ENCODE data around the gene CERS4. TPM values are rescaled to one million over a fixed set of nuclear protein-coding genes. Genes with fewer than 3 reads are reported as not detected.
A peak's percentile ranks its signal among the peaks of the same experiment; 100 is the strongest.
"Not testable (repeated sequence)": the region's sequence is repeated elsewhere in the genome, so short reads cannot be mapped to it uniquely, and the experiment has no call there.

The CERS4 gene
- polyA plus RNA-seq, 4 donors: 33.2 to 52.0 (median 40.8) TPM

GRCh38 chr19:8259142-8259921 is 50.2 kb downstream of the CERS4 start:
- DNase-seq (ENCODE audit: low read depth in 4 of 4, low spot score in 3 of 4): no peak

- DNase-seq (ENCODE audit: low read depth in 4 of 4, low spot score in 3 of 4): no peak
Measured at GRCh38 chr19:8259922-8260247, 50.7 kb downstream of the CERS4 start.

GRCh38 chr19:8261347-8261746 is 52.2 kb downstream of the CERS4 start:
- no peak for DNase-seq (ENCODE audit: low read depth in 4 of 4, low spot score in 3 of 4)

- DNase-seq (ENCODE audit: low read depth in 4 of 4, low spot score in 3 of 4): no peak
Measured at GRCh38 chr19:8261881-8262280, 52.7 kb downstream of the CERS4 start.

DNA sequence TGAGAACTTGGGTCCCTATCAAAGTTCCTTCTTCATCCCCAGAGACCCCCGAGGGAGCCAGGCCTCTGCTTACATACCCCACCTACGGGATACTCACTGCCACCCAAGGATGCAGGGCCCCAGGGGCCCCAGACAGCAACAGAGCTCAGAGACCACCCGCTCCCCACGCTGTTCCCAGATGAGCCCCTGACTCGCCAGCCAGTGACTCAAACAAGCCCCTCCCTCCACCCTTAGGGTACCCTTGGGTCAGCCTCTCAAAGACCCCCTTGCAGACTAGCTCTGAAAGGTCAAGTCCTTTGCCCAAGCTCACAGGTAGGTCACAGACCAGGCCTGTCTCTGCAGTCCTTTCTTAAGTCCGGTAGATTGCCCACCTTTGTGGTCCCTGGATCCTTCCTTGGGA is 53.3 kb downstream of the CERS4 start:
- no peak for DNase-seq (ENCODE audit: low read depth in 4 of 4, low spot score in 3 of 4)

DNA sequence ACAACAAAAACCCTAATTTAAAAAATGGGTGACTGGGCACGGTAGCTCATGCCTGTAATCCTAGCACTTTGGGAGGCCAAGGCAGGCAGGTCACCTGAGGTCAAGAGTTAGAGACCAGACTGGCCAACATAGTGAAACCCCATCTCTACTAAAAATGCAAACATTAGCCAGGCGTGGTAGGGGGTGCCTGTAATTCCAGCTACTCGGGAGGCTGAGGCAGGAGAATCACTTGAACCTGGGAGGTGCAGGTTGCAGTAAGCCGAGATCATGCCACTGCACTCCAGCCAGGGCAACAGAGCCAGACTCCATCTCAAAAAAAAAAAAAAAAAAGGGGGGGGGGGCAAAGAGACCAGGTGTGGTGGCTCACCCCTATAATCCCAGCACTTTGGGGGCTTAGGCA is 55.1 kb downstream of the CERS4 start:
- DNase-seq (ENCODE audit: low read depth in 4 of 4, low spot score in 3 of 4): not testable (repeated sequence)

GRCh38 chr19:8265872-8266271 is 56.7 kb downstream of the CERS4 start:
- DNase-seq (ENCODE audit: low read depth in 4 of 4, low spot score in 3 of 4): no peak

DNA sequence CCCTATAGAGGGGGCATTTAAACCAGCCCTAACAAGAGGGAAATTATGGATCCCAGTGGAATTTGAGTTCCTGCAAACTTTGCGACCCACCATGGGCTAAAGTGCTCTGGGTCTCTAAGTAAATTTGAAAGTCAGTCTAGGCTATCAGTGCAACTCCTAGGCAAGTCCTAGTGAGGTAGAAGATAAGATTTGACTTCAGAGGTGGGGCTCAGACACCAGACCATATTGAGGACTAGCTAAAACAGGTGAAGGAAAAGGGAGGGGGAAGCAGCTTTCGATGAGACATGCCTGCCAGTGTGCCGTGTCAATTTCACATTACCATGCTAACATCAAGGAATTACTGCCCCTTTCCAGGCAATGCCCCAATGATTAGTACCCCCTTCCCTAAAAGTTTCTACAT is 60.6 kb downstream of the CERS4 start:
- DNase-seq (ENCODE audit: low read depth in 4 of 4, low spot score in 3 of 4): no peak

- not testable (repeated sequence) for DNase-seq (ENCODE audit: low read depth in 4 of 4, low spot score in 3 of 4)
Measured at GRCh38 chr19:8276508-8276907, 67.3 kb downstream of the CERS4 start.

GRCh38 chr19:8291337-8291736 is 82.2 kb downstream of the CERS4 start:
- not testable (repeated sequence) for DNase-seq (ENCODE audit: low read depth in 4 of 4, low spot score in 3 of 4)

GRCh38 chr19:8302357-8302691 is 93.2 kb downstream of the CERS4 start:
- no peak for DNase-seq (ENCODE audit: low read depth in 4 of 4, low spot score in 3 of 4)

- DNase-seq (ENCODE audit: low read depth in 4 of 4, low spot score in 3 of 4): no peak
Measured at GRCh38 chr19:8302734-8303133, 93.6 kb downstream of the CERS4 start.

- no peak for DNase-seq (ENCODE audit: low read depth in 4 of 4, low spot score in 3 of 4)
Measured at GRCh38 chr19:8304841-8305621, 95.9 kb downstream of the CERS4 start.

DNA sequence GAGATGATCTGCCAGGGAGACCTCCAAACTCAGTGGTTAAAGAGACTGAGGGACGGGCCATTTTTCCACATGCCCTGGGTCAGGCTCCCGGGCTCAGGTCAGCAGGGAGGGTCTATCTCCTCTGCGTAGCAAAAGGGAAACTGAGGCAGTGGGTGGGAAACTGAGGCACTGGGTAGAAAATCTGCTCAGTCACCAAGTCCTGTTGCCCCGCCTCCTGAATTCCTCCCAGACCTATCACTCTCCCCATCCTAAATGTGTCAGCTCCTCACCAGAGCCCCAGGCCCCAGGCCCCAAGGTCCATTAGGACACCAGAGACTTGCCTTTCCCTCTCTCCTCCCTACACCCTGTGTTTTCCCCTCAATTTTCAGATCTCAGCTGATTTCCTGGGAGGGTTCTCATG is 96.6 kb downstream of the CERS4 start:
- no peak for DNase-seq (ENCODE audit: low read depth in 4 of 4, low spot score in 3 of 4)

DNA sequence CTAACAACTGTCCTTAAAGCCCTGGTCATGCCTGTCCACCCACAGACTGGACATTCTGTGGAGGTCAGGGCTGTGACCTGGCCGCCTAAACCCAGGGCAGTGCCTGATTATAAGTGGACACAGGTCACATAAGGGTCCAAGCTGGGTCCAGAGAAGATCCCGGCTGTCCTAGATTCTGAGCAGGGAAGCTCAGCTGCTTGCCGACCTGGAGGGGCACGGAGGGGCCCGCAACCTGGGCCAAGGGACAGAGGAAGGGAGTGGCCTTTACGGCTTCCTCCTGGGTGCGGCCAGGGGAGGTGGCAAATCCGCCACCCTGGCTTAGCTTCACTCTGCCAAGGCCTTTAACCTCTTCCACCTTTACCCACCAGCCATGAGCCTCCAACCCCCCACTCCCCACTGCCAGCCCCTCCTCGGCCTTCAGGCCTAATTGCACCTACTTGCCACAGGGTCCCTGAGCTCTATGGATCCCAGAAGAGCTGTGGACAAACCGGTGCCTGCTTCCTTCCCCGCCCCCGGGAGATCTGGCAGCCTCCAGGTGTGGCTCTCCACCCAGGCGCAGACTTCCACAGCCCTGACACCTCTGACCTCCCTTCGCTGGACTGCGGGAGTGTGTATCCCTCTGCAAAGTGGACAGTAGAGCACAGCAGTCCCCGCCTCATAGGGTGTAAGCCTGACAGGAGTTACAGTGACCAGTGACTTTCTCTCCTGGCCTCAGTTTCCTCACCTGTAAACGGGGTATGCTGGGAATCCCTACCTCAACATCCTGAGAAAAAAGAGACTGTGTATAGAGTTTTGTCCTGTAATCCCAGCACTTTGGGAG is 97.3 kb downstream of the CERS4 start:
- DNase-seq (ENCODE audit: low read depth in 4 of 4, low spot score in 3 of 4): no peak

GRCh38 chr19:8307400-8307964 is 98.3 kb downstream of the CERS4 start:
- DNase-seq (ENCODE audit: low read depth in 4 of 4, low spot score in 3 of 4): no peak

DNA sequence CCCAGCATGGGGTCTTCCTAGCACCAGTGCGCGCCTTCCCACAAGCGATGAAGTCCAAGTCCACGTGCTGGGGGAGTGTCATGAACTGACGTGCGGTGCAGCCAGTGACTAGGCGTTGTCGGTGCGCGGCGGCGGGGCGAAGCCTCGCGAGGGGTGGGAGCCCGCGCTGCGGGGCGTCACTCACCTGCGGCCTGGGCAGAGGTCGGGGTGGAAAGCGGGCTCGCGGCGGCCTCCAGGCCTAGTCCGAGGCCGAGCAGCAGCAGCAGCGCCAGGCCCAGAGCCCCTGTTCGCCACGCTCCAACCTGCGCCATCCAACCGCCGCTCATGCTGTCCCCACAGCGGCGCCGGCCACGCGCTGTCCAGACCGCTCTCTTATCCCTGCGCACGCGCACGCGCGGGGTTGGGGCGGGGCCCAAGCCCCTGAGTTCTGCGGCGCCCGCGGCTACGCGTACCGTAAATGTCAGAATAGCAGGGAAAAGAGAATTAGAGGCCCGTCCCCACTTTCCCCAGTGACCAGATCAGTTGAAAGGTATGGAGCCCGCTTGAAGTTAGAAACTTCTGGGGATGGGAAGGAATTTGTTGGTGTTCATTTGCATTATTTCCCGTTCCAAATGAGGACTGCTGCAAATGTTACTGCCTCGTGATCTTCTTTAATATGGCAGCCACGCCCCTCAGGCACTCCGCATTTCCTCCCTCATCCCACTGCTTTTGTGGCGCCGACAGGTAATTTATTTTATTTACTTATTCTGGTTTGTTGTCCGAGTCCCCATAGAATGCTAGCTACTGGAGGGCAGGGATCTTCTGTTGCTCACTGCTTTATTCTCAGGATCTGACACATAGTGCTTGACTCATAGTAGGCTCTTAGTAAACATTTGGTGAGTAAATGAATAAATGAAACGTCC is 99.0 kb downstream of the CERS4 start, which contains the start of gene CD320:
Gene CD320, minus strand, starts transcription at position 394 of the 902 bp plus-strand sequence. Its CDS starts 68 bp downstream, at position 326.
- peak; percentile 84 to 88 (median 86) for DNase-seq (ENCODE audit: low read depth in 4 of 4, low spot score in 3 of 4)

DNA sequence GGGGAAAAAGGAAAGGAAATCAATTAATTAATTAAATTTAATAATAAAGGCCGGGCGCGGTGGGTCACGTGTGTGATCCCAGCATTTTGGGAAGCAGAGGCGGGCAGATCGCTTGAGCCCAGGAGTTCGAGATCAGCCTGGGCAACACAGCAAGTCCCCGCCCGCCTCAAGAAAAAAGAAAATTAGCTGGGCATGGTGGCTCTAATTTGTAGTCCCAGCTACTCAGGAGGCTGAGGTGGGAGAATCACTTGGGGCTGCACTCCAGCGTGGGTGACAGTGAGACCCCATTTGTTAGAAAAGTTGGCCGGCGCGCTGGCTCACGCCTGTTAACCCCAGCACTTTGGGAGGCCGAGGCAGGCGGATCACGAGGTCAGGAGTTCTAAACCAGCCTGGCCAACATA is 99.7 kb downstream of the CERS4 start:
- DNase-seq (ENCODE audit: low read depth in 4 of 4, low spot score in 3 of 4): no peak

- DNase-seq (ENCODE audit: low read depth in 4 of 4, low spot score in 3 of 4): no peak
Measured at GRCh38 chr19:8310342-8311055, 101.3 kb downstream of the CERS4 start.
